Fibroblast of lung (primary cell): Measurements from ENCODE around the gene ESRP2. TPM values are rescaled to one million over a fixed set of nuclear protein-coding genes. Genes with fewer than 3 reads are reported as not detected.

ENCODE experiments used
- DNase-seq, 2 donors: peaks; one replicate each; pipeline versions ENCODE4 v3.0.0 to v3.0.0-alpha.2; 2010; ENCODE audit warnings: low read depth in 2 of 2
- H2AFZ ChIP-seq: 2 replicates; pipeline ENCODE4 v1.5.1; 2012; ENCODE audit warnings: low read length, control low read depth, inconsistent platforms
- H3K27ac ChIP-seq: 2 replicates; pipeline ENCODE4 v1.5.1; 2011; ENCODE audit warnings: low read length, control low read depth; ENCODE audit not compliant: insufficient read depth
- H3K27me3 ChIP-seq: 2 replicates; pipeline ENCODE4 v1.5.1; 2011; ENCODE audit warnings: mild to moderate bottlenecking, low read length; ENCODE audit not compliant: control insufficient read depth, insufficient read depth
- H3K36me3 ChIP-seq: 2 replicates; pipeline ENCODE4 v1.5.1; 2011; ENCODE audit warnings: low read length; ENCODE audit not compliant: control insufficient read depth, insufficient read depth
- H3K4me1 ChIP-seq: 2 replicates; pipeline ENCODE4 v1.5.1; 2011; ENCODE audit warnings: low read length; ENCODE audit not compliant: control insufficient read depth, insufficient read depth; ENCODE audit errors: extremely low read depth
- H3K4me2 ChIP-seq: 2 replicates; pipeline ENCODE4 v1.5.1; 2011; ENCODE audit warnings: low read length, control low read depth; ENCODE audit not compliant: insufficient read depth; ENCODE audit errors: extremely low read depth
- H3K4me3 ChIP-seq, 4 experiments: fragments of 200-600 bp in 1 of 4; sonication (generic) in 1 of 4; replicated peaks in 1 of 4; 2 replicates each; pipeline ENCODE4 v1.5.1; 2011 to 2016; ENCODE audit warnings: low read length in 4 of 4, low read depth in 3 of 4, mild to moderate bottlenecking in 3 of 4, control low read depth in 2 of 4, inconsistent platforms in 1 of 4, mixed read lengths in 1 of 4; ENCODE audit not compliant: insufficient read depth in 1 of 4; ENCODE audit errors: control extremely low read depth in 1 of 4
- H3K79me2 ChIP-seq: 2 replicates; pipeline ENCODE4 v1.5.1; 2012; ENCODE audit warnings: mild to moderate bottlenecking, low read length, inconsistent platforms; ENCODE audit not compliant: control insufficient read depth, insufficient read depth
- H3K9ac ChIP-seq: 2 replicates; pipeline ENCODE4 v1.5.1; 2011; ENCODE audit warnings: mild to moderate bottlenecking, low read length, control low read depth; ENCODE audit not compliant: insufficient read depth
- H3K9me3 ChIP-seq: 2 replicates; pipeline ENCODE4 v1.5.1; 2012; ENCODE audit warnings: low read depth, low read length; ENCODE audit not compliant: control insufficient read depth, insufficient read depth
- H4K20me1 ChIP-seq: 2 replicates; pipeline ENCODE4 v1.5.1; 2011; ENCODE audit warnings: low read length; ENCODE audit not compliant: control insufficient read depth, insufficient read depth; ENCODE audit errors: extremely low read depth
- CTCF ChIP-seq, 2 donors: IDR thresholded peaks in 1 of 2; conservative IDR thresholded peaks in 1 of 2; 1 replicate in 1 of 2; 2 replicates in 1 of 2; pipeline ENCODE4 v1.5.1; 2011 to 2012; ENCODE audit warnings: low read length in 2 of 2, control low read depth in 1 of 2, inconsistent platforms in 1 of 2, low read depth in 1 of 2, mild to moderate bottlenecking in 1 of 2
- EZH2 ChIP-seq: IDR thresholded peaks from 2 replicates; pipeline ENCODE4 v1.5.1; 2012; ENCODE audit warnings: low read length, control low read depth, mild to moderate bottlenecking; ENCODE audit errors: missing control alignments
- polyA plus RNA-seq, 2 donors: library from polyadenylated mRNA; depleted of rRNA in 1 of 2; stranded (reverse) in 1 of 2; unstranded in 1 of 2; fragments of >200 nt; gene quantifications; 2 replicates each; pipeline ENCODE4 v1.2.1, GENCODE V29; 2011 to 2012; ENCODE audit warnings: missing spikeins in 1 of 2
- total RNA-seq: library from RNA; depleted of rRNA; stranded (reverse); fragments of >200 nt; gene quantifications from 2 replicates; pipeline ENCODE4 v1.2.1, GENCODE V29; 2014

ESRP2 gene
- total and polyA plus RNA-seq, 2 donors (not counting 1 experiment from before 2014, with no cell fraction given) = 0.08 to 0.17 TPM

DNA sequence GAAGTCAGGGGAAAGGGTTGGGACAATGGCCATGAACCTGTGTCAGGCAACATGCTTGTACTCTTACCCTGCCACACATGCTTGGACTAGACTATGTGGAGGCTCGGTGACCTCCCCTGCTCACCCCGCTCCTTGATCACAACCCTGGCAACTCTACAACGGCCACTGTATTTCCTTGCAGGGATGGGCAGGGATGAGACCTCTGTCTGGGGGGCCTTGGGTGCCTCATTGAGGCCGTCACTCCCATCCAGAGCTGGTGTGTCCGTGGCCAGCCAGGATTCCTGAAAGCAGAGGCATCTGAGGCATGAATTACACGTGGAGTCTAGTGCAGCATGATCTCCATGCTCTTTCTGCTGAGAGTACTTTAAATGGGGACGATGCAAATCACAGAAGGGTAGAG lies 10.2 kb upstream of the ESRP2 start:
- no peaks in the 10 kb centered on the region for H4K20me1 ChIP-seq
- H3K27me3 ChIP-seq = no peaks in the 10 kb centered on the region
- H3K4me1 ChIP-seq = peaks cover 7% of the 10 kb centered on the region
- no peak overlapping the region for H3K27ac ChIP-seq
- no peak overlapping the region for H3K9ac ChIP-seq
- TF ChIP-seq EZH2 (no peak), CTCF (conservative IDR thresholded peaks at IDR 0.05 in 1 of 2, IDR thresholded peaks at IDR 0.05 in 1 of 2; ENCODE audit: low read depth in 1 of 2, low read length in 2 of 2) (no peak)
- peak overlapping the region; percentile 78 to 99 (median 88) for H3K4me3 ChIP-seq
- H3K4me2 ChIP-seq = peak overlapping the region; percentile 94
- peaks cover 8% of the 10 kb centered on the region for H3K79me2 ChIP-seq
- H2AFZ ChIP-seq = no peak overlapping the region
- H3K36me3 ChIP-seq = no peaks in the 10 kb centered on the region
- no peaks in the 10 kb centered on the region for H3K9me3 ChIP-seq
- DNase-seq = no peak

DNA sequence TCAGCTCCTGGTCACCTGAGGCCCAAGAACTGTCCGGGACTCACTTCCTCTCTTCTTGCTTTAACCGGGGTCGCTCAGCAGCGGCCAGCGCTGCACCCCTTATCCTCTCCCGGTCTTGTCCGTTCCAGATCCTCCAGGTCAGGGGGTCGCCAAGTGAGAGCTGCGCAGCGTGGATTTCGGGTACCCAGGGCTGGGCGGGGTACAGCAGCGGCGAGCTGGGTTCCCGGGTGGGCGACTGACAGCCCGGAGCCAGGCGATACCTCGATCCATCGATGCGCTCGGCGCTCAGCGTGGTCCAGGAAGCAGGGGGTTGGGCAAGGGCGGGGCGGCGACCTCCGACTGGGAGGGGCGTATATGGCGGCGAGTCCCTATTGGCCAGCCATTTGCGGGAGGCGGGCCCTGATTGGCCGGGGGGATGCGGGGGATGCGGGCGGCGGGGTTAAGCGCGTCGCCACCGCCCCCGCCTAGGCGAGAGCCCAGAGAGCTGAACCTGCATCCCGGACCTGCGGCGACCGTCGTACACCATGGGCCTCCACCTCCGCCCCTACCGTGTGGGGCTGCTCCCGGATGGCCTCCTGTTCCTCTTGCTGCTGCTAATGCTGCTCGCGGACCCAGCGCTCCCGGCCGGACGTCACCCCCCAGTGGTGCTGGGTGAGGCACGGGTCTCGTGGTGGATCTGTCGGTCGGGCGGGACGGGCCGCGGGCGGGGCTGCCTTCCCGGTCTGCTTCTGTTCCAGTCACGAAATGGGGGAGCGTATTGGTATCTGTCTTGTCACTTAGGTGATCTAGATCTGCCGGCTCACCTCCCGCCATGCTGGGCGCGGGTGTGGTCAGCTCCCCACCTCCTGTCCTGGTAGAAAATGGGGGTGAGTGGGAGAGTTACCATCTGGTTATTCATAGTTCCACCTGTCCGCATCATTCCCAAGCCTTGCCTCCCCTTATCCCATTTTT lies 9.3 kb upstream of the ESRP2 start, which contains the start of gene PLA2G15:
PLA2G15 (plus strand) TSS at position 471 of the 951 bp plus-strand sequence; CDS start at position 525, 54 bp downstream.
- peak within 1 kb of the TSS; percentile 78 to 99 (median 88) for H3K4me3 ChIP-seq
- H3K4me2 ChIP-seq = peak within 1 kb of the TSS; percentile 99
- no peaks in the 10 kb centered on the region for H3K36me3 ChIP-seq
- peak within 1 kb of the TSS; percentile 98 for H2AFZ ChIP-seq
- no peaks in the 10 kb centered on the region for H3K27me3 ChIP-seq
- peak within 1 kb of the TSS; percentile 78 for H3K9ac ChIP-seq
- TF ChIP-seq CTCF (conservative IDR thresholded peaks at IDR 0.05 in 1 of 2, IDR thresholded peaks at IDR 0.05 in 1 of 2; ENCODE audit: low read depth in 1 of 2, low read length in 2 of 2) = no peak
- TF ChIP-seq EZH2 = no peak
- H3K27ac ChIP-seq = peak within 1 kb of the TSS; percentile 61
- peaks cover 7% of the 10 kb centered on the region for H3K4me1 ChIP-seq
- H3K9me3 ChIP-seq = no peaks in the 10 kb centered on the region
- H3K79me2 ChIP-seq = peaks cover 8% of the 10 kb centered on the region
- no peaks in the 10 kb centered on the region for H4K20me1 ChIP-seq
- peak; percentile 93 to 97 for DNase-seq

- H3K4me3 ChIP-seq = peak overlapping the region; percentile 78 to 99 (median 88)
- no peaks in the 10 kb centered on the region for H3K36me3 ChIP-seq
- H3K79me2 ChIP-seq = peaks cover 8% of the 10 kb centered on the region
- peak overlapping the region; percentile 99 for H3K4me2 ChIP-seq
- no peak for DNase-seq
- H4K20me1 ChIP-seq = no peaks in the 10 kb centered on the region
- no peaks in the 10 kb centered on the region for H3K9me3 ChIP-seq
- TF ChIP-seq CTCF (conservative IDR thresholded peaks at IDR 0.05 in 1 of 2, IDR thresholded peaks at IDR 0.05 in 1 of 2; ENCODE audit: low read depth in 1 of 2, low read length in 2 of 2) (no peak), EZH2 (no peak)
- peak overlapping the region; percentile 61 for H3K27ac ChIP-seq
- H3K27me3 ChIP-seq = no peaks in the 10 kb centered on the region
- H2AFZ ChIP-seq = peak overlapping the region; percentile 98
- peak overlapping the region; percentile 78 for H3K9ac ChIP-seq
- H3K4me1 ChIP-seq = peaks cover 7% of the 10 kb centered on the region
These were observed 8.6 kb upstream of the ESRP2 start for GRCh38 chr16:68244481-68244902.
